Hypothalamus (tissue), 51 donors: Measurements from ENCODE around the gene KRTAP10-4.
"Not testable (repeated sequence)": the region's sequence is repeated elsewhere in the genome, so short reads cannot be mapped to it uniquely, and the experiment has no call there.

ENCODE experiments used
- DNase-seq, 51 donors: peaks; one replicate each; lab custom pipeline; 2025; lab: John Stamatoyannopoulos, UW

Gene KRTAP10-4

GRCh38 chr21:44573630-44574456, at the start of gene KRTAP10-4:
TSS of gene KRTAP10-4 (plus strand) at chr21:44573729. CDS start at chr21:44573759, 30 bp downstream.
- DNase-seq = not testable (repeated sequence)

GRCh38 chr21:44524414-44525371, 48.8 kb upstream of the KRTAP10-4 start:
- DNase-seq = no peak

- no peak for DNase-seq
Observed at GRCh38 chr21:44525391-44526095, 48.0 kb upstream of the KRTAP10-4 start.

DNA sequence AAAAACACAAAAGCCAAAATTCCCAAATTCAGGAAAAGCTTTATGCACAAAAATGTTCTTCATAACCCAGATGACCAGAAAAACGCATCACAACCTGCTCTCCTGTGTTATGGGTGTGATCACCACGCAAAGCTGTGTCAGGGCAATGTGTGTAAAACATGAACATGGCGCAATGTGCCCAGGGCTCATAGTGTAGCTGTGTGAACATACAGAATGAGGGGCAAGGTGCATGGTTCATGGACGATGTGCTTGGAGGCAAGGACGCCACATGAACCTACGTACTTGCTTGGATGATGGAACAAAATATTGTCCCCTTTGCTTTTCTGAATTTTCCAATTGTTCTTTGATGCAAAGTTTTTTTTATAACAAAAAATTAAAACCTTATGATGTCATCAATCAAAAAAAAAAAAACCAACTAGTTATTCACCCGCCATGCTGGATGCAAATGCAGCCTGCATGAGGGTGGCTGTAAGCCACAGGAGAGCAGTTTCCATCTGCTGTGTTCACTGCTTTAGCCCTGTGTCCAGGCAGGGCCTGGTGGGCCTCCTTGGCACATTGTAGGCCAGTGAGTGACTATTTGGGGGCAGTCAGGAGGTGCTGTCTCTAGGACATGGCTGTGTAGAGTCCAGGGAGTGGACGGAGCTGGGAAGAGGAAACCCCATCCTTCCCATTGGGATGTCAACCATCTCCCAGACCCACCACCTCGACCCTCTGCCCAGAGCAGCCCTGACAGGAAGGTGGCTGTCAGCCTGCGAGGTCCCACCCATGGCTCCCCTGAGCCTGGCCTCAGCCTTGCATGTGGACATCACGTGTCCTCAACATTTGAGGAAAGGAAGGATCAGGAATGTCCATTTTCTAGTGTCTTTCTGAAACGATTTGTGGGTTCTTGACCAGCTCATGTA, 47.2 kb upstream of the KRTAP10-4 start:
- DNase-seq = no peak

DNA sequence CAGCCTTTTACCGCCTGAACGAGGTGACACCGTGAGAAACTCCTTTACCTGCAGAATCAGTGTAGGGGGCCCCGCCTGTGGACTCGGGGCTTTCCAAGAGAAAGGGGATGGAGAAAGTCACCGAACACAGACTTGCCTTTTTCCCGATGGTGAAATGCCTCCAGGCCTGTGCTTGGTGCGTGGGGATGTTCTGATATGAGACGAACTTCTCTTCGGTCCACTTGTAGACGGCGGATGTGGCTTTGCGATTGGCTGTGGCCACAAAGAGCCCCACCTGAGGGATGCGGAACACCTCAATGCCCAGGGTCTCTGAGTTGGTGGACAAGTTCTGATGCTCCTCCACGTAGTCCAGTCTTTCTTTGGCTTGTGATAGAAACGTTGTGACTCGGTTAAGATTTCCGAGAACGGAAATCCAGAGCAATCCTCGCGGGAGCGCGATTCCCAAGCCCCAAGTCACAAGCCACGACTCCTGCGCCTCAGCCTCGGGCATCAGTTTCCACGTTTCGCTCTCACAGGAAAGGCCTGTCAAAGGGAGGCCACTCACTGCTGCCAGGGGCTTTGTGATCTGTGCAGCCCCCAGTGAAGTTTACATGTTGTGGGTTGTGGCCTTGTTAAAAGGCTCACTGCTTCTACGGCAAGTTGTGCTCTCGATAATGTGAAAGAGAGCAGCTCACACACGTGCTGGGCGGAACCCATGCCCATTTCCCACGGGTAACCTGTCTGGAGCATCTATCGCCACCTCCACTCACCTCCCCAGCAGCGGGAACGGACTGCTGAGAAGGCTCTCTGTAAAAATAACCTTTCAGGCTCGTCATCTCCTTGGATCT, 46.2 kb upstream of the KRTAP10-4 start:
- no peak for DNase-seq

DNA sequence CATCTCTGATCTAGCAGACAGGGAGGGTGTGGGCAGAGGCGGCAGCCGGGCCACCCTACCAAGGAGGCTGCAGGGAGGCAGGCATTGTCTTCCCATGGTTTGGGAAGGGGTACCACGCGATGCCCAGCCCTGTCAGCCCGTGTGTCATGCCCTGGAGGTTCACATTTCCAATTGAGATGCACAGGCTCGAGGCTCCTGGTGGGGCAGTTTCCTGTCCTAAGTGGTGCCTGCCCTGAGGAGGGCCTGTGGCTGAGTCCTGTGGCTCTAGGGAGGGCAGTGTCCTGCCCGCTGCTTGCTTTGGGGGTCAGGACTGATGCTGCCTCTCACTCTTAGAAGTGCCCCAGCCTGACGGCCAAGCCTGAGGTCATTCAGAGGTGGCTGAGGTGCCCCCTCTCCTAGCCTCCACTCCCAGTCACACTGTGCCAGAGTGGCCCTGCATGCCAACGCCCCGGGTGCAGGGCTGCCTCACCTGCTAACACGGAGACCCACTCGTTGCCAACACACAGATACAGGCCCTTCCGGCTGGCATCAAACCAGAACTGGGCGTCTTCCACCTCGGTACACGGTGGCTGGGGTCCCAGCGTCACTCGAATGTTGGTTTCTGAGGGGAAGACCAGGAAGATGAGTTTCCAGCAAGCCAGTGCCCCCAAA, 45.4 kb upstream of the KRTAP10-4 start:
- DNase-seq = no peak

GRCh38 chr21:44528634-44528995, 44.9 kb upstream of the KRTAP10-4 start:
- no peak for DNase-seq

GRCh38 chr21:44529011-44529421, 44.5 kb upstream of the KRTAP10-4 start:
- no peak for DNase-seq

DNA sequence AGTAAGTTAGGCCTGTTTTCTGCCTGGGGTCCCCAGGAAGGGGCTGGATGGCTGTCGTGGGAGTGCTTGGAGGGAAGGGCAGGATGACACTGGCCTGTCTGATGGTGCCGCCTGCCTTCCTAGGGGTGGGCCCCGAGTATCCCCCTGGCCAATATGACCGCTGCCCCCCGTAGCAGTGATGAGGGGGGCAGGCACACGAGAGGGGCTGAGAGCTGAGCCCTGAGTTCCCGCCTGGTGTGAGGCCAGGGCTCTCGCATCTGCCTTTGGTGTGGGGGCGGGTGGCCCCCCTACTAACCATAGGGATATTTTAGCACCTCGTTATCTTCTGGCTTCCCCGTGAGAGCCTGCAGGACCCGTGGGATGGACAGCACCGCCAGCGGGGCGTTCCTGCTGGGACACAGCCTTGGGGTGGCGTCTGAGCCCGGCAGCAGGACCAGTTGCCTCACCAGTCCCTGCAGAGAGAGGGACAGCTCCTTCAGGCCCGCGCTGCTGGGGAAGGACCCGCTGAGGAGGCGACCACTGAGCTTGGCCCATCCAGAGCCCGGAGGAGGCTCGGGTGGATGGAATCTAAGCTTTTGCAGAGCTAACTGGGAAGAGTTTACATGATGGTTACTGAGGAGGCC, 43.9 kb upstream of the KRTAP10-4 start:
- no peak for DNase-seq

GRCh38 chr21:44530221-44530902, 43.2 kb upstream of the KRTAP10-4 start:
- no peak for DNase-seq

- DNase-seq = no peak
Observed at GRCh38 chr21:44530903-44531605, 42.5 kb upstream of the KRTAP10-4 start.

DNA sequence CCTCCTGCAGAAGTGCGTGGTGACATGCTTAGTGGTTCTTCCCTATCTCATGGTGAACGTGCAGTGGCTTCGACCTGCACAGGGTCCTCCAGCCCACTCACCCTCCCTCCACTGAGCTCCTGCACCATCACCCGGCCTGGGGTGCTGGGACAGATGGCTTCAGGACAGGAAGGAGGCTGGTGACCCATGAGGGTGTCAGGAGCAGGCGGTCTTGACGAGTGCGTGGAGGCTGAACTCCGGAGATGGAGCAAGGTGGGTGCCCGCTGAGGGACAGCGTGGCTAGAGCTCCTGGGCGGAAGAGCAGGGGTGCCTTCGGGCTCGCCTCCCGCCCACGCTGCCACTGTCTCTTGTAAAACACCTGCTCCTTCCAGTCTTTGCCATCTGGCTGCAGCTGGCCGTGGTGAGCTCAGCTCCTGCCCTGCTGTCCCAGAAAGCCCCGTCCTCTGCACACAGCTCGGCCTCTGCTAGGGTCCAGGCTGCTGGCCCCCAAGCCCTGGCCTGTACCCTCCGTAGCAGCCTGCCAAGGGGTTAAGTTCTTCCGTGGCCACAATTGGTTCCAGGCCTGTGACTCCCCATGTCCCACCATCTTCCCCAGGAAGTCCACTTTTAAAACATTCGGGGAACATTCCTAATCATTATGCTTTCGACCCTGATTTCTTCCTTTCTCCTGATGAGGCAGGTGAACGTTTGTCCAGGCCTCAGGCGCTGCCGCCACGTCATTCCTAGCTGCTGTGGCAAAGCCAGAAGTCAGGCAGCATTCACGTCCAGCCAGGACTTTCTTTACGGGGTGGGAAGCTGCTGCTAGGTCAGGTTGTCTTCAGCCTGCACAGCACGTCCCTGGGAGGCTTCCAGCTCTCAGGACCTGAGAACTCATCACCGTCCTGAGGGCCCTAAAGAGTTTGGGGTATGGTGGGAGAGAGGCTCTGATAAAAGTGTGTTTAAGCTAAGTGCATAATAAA, 41.6 kb upstream of the KRTAP10-4 start:
- no peak for DNase-seq

GRCh38 chr21:44532712-44533111, 40.8 kb upstream of the KRTAP10-4 start:
- DNase-seq = no peak

- no peak for DNase-seq
Observed at GRCh38 chr21:44533121-44533890, 40.2 kb upstream of the KRTAP10-4 start.
